HG03060 (cell line): ENCODE results near the gene BTBD3.

Source experiments
- ATAC-seq: cut with Tn5 transposase; IDR thresholded peaks from one replicate; pipeline ENCODE4 v1.9.1; 2021; ENCODE audit warnings: low read depth, moderate number of reproducible peaks; ENCODE audit not compliant: unreplicated experiment

Gene BTBD3

GRCh38 chr20:11965602-11966001, 47.9 kb downstream of the BTBD3 start:
- ATAC-seq: no peak

- ATAC-seq: no peak
These were observed 48.5 kb downstream of the BTBD3 start for GRCh38 chr20:11966186-11966585.

GRCh38 chr20:11970243-11970836, 52.6 kb downstream of the BTBD3 start:
- no peak for ATAC-seq

DNA sequence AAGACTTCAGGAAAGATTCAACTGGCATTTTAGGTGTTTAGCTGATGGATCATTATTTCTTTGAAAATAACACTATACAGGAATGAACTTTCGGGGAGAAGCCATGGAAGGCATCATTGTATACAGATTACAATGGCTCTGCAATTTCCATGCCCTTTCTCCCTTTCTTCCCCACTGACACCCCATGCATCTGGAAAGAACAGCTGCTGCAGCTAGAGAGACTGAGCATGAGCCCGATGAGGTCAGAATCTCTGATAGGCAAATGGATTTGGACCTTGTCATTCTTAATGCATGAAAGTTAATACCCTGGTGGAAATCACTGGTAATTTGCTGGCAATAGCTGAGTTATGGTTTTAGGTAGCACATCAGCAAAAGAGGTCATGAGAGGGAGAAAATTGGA, 54.8 kb downstream of the BTBD3 start:
- ATAC-seq: no peak
